Mesothelial cell of epicardium (in vitro differentiated cells): ENCODE results near the gene C16orf92. TPM values are rescaled to one million over a fixed set of nuclear protein-coding genes. Genes with fewer than 3 reads are reported as not detected.

Experiments
- DNase-seq, 2 experiments: peaks; one replicate each; pipeline ENCODE4 v3.0.0; 2021; ENCODE audit warnings: low spot score in 2 of 2; ENCODE audit not compliant: unreplicated experiment in 2 of 2
- H3K27ac Mint-ChIP-seq: 2 replicates; pipeline ENCODE4 v1.8.0; 2021; ENCODE audit warnings: mixed read lengths
- H3K27me3 Mint-ChIP-seq: 2 replicates; pipeline ENCODE4 v1.8.0; 2021; ENCODE audit warnings: low read depth, mixed read lengths
- H3K36me3 Mint-ChIP-seq: 2 replicates; pipeline ENCODE4 v1.8.0; 2021; ENCODE audit warnings: mixed read lengths
- H3K4me1 Mint-ChIP-seq: 2 replicates; pipeline ENCODE4 v1.8.0; 2021; ENCODE audit warnings: mixed read lengths
- H3K4me3 Mint-ChIP-seq: 2 replicates; pipeline ENCODE4 v1.8.0; 2021; ENCODE audit warnings: mild to moderate bottlenecking, moderate library complexity, mixed read lengths
- H3K9me3 Mint-ChIP-seq: 2 replicates; pipeline ENCODE4 v1.8.0; 2021; ENCODE audit warnings: mixed read lengths
- CTCF ChIP-seq: fragments of 200-600 bp; sonication (generic); IDR thresholded peaks from one replicate; pipeline ENCODE4 v1.5.0; 2021; ENCODE audit warnings: antibody characterized with exemption; ENCODE audit not compliant: unreplicated experiment
- total RNA-seq: library from RNA; stranded (reverse); gene quantifications from 3 replicates; pipeline ENCODE4 v1.2.1, GENCODE V29; 2021

C16orf92 gene
- total RNA-seq, 1 donor from 2014 or later, result not detected

DNA sequence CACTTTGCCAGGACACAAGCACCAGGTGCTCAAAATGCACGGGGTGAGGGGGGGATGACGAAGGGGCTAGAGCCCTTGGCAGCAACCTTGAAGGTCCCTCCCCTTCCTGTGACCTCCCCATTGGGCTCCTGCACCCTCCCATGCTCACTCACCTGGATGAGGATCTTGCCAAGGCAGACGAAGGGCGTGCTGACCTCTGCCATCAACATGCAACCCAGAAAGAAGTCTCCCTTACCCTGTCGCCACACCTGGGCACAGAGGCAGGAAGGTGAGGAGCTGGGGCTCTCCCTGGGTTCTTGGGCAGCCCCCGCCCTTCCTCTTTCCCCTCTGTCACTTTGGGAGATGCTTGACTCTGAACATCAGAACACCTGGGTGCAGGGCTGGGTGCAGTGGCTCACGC, 2.6 kb downstream of the C16orf92 start:
- H3K4me3 Mint-ChIP-seq, result no peak overlapping the region
- peaks cover 59% of the 10 kb centered on the region for H3K27me3 Mint-ChIP-seq
- no peaks in the 10 kb centered on the region for H3K9me3 Mint-ChIP-seq
- H3K27ac Mint-ChIP-seq, result no peak overlapping the region
- peaks cover 8% of the 10 kb centered on the region for H3K4me1 Mint-ChIP-seq
- DNase-seq, result no peak
- no peak for TF ChIP-seq CTCF
- H3K36me3 Mint-ChIP-seq, result no peaks in the 10 kb centered on the region

DNA sequence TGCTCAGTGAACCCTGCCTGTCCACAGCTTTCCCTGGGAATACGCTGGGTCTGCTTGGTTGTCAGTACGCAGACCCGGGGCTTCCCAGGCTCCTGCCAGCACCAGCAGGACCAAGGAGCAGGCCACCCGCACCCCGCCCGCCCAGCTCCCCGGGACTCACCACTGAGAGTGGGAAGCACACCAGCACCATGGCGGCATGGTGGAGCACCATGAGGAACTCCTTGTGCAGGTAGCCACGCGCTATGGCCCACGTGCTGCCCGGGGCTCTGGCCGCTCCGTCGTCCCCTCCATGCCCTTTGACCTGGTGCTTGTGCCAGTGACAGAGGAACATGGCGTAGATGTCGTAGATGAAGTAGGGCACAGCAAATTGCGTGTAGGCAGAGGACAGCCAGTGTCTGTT, 3.5 kb downstream of the C16orf92 start:
- H3K27me3 Mint-ChIP-seq, result peaks cover 64% of the 10 kb centered on the region
- no peak overlapping the region for H3K27ac Mint-ChIP-seq
- peaks cover 5% of the 10 kb centered on the region for H3K4me1 Mint-ChIP-seq
- H3K4me3 Mint-ChIP-seq, result no peak overlapping the region
- DNase-seq, result no peak
- no peaks in the 10 kb centered on the region for H3K36me3 Mint-ChIP-seq
- no peaks in the 10 kb centered on the region for H3K9me3 Mint-ChIP-seq
- TF ChIP-seq CTCF, result no peak

- Mint-ChIP-seq H3K4me1 (peaks cover 9% of the 10 kb centered on the region), H3K27me3 (peaks cover 76% of the 10 kb centered on the region), H3K9me3 (no peaks in the 10 kb centered on the region), H3K36me3 (no peaks in the 10 kb centered on the region), H3K4me3 (no peak overlapping the region), H3K27ac (no peak overlapping the region)
- no peak for TF ChIP-seq CTCF
- DNase-seq, result no peak
Observed at GRCh38 chr16:30027588-30028437, 4.8 kb downstream of the C16orf92 start.

DNA sequence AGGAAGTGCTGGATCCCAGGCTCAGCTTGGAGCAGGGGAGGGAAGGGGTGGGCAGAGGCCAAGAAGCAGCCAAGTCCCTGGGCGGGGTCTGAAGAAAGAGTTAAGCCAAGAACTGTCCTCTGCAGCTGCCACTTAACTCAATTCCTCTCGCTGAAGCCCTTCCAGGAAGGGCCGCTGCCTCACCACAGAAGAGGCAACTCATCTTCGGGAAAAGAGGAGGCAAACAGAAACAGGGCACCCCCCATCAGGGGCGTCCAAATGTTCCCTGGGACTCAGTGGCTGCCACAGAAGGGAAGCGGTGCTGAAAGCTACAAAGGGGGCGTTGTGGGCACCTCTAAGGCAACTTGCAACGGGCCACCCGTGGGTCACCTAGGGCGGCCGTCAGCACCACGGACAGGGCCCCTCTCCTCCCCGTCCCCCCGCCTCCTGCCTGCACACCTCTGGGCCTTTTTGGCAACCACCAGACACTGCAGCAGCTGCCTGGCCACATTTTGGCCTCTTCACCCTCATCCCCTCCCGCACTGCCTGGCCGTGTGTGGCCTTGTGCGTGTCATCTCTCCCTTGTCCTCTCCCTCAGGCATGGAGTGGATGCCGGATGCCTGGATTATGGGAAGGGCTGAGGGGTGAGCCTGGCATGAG, 5.6 kb downstream of the C16orf92 start:
- peaks cover 9% of the 10 kb centered on the region for H3K4me1 Mint-ChIP-seq
- no peak overlapping the region for H3K27ac Mint-ChIP-seq
- no peak overlapping the region for H3K4me3 Mint-ChIP-seq
- no peak for TF ChIP-seq CTCF
- H3K27me3 Mint-ChIP-seq, result peaks cover 83% of the 10 kb centered on the region
- no peaks in the 10 kb centered on the region for H3K9me3 Mint-ChIP-seq
- H3K36me3 Mint-ChIP-seq, result no peaks in the 10 kb centered on the region
- peak in 1 of 2 experiments; percentile 66 for DNase-seq

GRCh38 chr16:30030011-30030685, 7.2 kb downstream of the C16orf92 start:
- no peak for DNase-seq
- H3K27me3 Mint-ChIP-seq, result peaks cover 92% of the 10 kb centered on the region
- H3K27ac Mint-ChIP-seq, result no peak overlapping the region
- H3K36me3 Mint-ChIP-seq, result no peaks in the 10 kb centered on the region
- H3K4me1 Mint-ChIP-seq, result peaks cover 9% of the 10 kb centered on the region
- peak overlapping the region; percentile 60 for H3K4me3 Mint-ChIP-seq
- TF ChIP-seq CTCF, result no peak
- H3K9me3 Mint-ChIP-seq, result no peaks in the 10 kb centered on the region
